K562 (cell line): ENCODE data around the gene USP13. TPM values are rescaled to one million over a fixed set of nuclear protein-coding genes. Genes with fewer than 3 reads are reported as not detected.

ENCODE experiments used
- ATAC-seq: fragments of 200-7000 bp; cut with Tn5 transposase; 3 replicates; pipeline ENCODE4 v1.9.1; 2020; ENCODE audit warnings: moderate library complexity
- BruUV-seq: library from RNA; stranded (reverse); fragments of 400-500 nt; replicated peaks from 2 replicates; lab custom pipeline; 2021; lab: Mats Ljungman, UMichigan
- CTCF ChIA-PET: fragments of 300-600 bp; formaldehyde crosslinking; extraction: SDS; loops from one replicate; lab custom pipeline; 2021; ENCODE audit warnings: low intra/inter-chr PET ratio; lab: Yijun Ruan, JAX
- POLR2A ChIA-PET: fragments of 300-600, 350-650 bp; sonication (Branson Sonifier 250); formaldehyde crosslinking; extraction: SDS; loops from one replicate; lab custom pipeline; 2021; ENCODE audit warnings: antibody characterized with exemption, inconsistent platforms; lab: Yijun Ruan, JAX
- DNase-seq, 4 experiments: peaks; one replicate each; pipeline versions ENCODE4 v3.0.0 to v3.0.0-alpha.2; 2011 to 2018; ENCODE audit warnings: low spot score in 3 of 4, mixed read lengths in 3 of 4; ENCODE audit errors: extremely low read depth in 1 of 4
- FAIRE-seq: peaks from 2 replicates; lab custom pipeline; 2011; peaks lifted over from hg19 to GRCh38; lab: Jason Lieb, UNC
- H2AFZ ChIP-seq: 2 replicates; pipeline ENCODE4 v1.6.0; 2011; ENCODE audit warnings: low read depth, low read length, control low read depth, inconsistent platforms
- H3K27ac ChIP-seq: fragments of 200-600 bp; 3 replicates; pipeline ENCODE4 v1.8.0; 2011; ENCODE audit warnings: low read depth, mild to moderate bottlenecking, control low read depth, inconsistent platforms, low read length, moderate library complexity, mixed read lengths; ENCODE audit errors: extremely low read depth
- H3K27me3 ChIP-seq, 2 experiments: fragments of 300-600 bp in 1 of 2; 2 replicates in 1 of 2; 3 replicates in 1 of 2; pipeline versions ENCODE4 v1.6.0 to v1.8.0; 2011; ENCODE audit warnings: inconsistent platforms in 2 of 2, low read length in 2 of 2, mild to moderate bottlenecking in 1 of 2, mixed read lengths in 1 of 2, moderate library complexity in 1 of 2; ENCODE audit not compliant: control insufficient read depth in 2 of 2, insufficient read depth in 2 of 2
- H3K36me3 ChIP-seq: fragments of 300-600 bp; 3 replicates; pipeline ENCODE4 v1.8.0; 2011; ENCODE audit warnings: mild to moderate bottlenecking, low read length, inconsistent platforms; ENCODE audit not compliant: control insufficient read depth, insufficient read depth
- H3K4me1 ChIP-seq, 2 experiments: fragments of 200-600 bp in 1 of 2; replicated peaks in 1 of 2; 2 replicates in 1 of 2; 3 replicates in 1 of 2; pipeline versions ENCODE4 v1.5.1 to v1.8.0; 2011; ENCODE audit warnings: inconsistent platforms in 2 of 2, low read length in 2 of 2, mild to moderate bottlenecking in 1 of 2, mixed read lengths in 1 of 2, moderate library complexity in 1 of 2; ENCODE audit not compliant: control insufficient read depth in 2 of 2, insufficient read depth in 2 of 2
- H3K4me2 ChIP-seq: 2 replicates; pipeline ENCODE4 v1.6.1; 2011; ENCODE audit warnings: low read length, control low read depth, inconsistent platforms, mixed read lengths; ENCODE audit not compliant: insufficient read depth
- H3K4me3 ChIP-seq: fragments of 200-600 bp; sonication (generic), shearing (Covaris generic); 2 replicates; pipeline ENCODE4 v1.5.1; 2016; ENCODE audit warnings: control low read depth, inconsistent platforms
- H3K79me2 ChIP-seq: fragments of 200-600 bp; 3 replicates; pipeline ENCODE4 v1.8.0; 2011; ENCODE audit warnings: low read length, inconsistent platforms; ENCODE audit not compliant: control insufficient read depth, insufficient read depth
- H3K9ac ChIP-seq, 2 experiments: 2 replicates each; pipeline versions ENCODE4 v1.6.0 to v1.6.1; 2011; ENCODE audit warnings: low read depth in 2 of 2, low read length in 2 of 2, control low read depth in 1 of 2, inconsistent platforms in 1 of 2, mild to moderate bottlenecking in 1 of 2, mixed read lengths in 1 of 2; ENCODE audit not compliant: insufficient read depth in 1 of 2
- H3K9me1 ChIP-seq: one replicate; pipeline ENCODE4 v1.6.0; 2011; ENCODE audit warnings: inconsistent platforms, mild to moderate bottlenecking, low read length, moderate library complexity; ENCODE audit not compliant: control insufficient read depth, insufficient read depth
- H3K9me3 ChIP-seq: replicated peaks from 2 replicates; pipeline ENCODE4 v1.5.1; 2011; ENCODE audit warnings: low read depth, low read length, inconsistent platforms; ENCODE audit not compliant: control insufficient read depth, insufficient read depth
- H4K20me1 ChIP-seq: replicated peaks from 2 replicates; pipeline ENCODE4 v1.6.1; 2011; ENCODE audit warnings: low read length, inconsistent platforms, mixed read lengths; ENCODE audit not compliant: control insufficient read depth, insufficient read depth
- CREBBP ChIP-seq: IDR thresholded peaks from one replicate; pipeline ENCODE4 v1.6.1; 2012; ENCODE audit warnings: low read depth, mild to moderate bottlenecking, control low read depth, inconsistent platforms, low read length
- HDAC2 ChIP-seq: fragments of 450-650 bp; IDR thresholded peaks from 2 replicates; pipeline ENCODE4 v1.6.1; 2016; ENCODE audit warnings: mild to moderate bottlenecking
- HMBOX1 ChIP-seq: sonication (generic); IDR thresholded peaks from 2 replicates; pipeline ENCODE4 v1.6.1; 2016
- PTTG1 ChIP-seq: fragments of 450-650 bp; IDR thresholded peaks from 2 replicates; pipeline ENCODE4 v1.6.1; 2016; ENCODE audit warnings: low read depth, mild to moderate bottlenecking, missing genetic modification characterization, missing compliant biosample characterization
- SMAD2 ChIP-seq: fragments of 150-350 bp; IDR thresholded peaks from 2 replicates; pipeline ENCODE4 v1.6.1; 2014; ENCODE audit warnings: low read depth, mild to moderate bottlenecking, low read length
- ZNF551 ChIP-seq: fragments of 250-450 bp; sonication (Bioruptor Pico); IDR thresholded peaks from 2 replicates; pipeline ENCODE4 v1.5.0; 2021; ENCODE audit warnings: mild to moderate bottlenecking, moderate library complexity
- ZNF778 ChIP-seq: fragments of 450-650 bp; formaldehyde crosslinking; IDR thresholded peaks from 2 replicates; pipeline ENCODE4 v1.4.0; 2020; ENCODE audit warnings: mild to moderate bottlenecking, moderate library complexity
- WGBS: fragments of 100-300 bp; shearing (Covaris generic); methylation state at CpG from one replicate; pipeline ENCODE4 v1.1.6; 2016; ENCODE audit warnings: low coverage, mixed read lengths; ENCODE audit not compliant: insufficient coverage; ENCODE audit errors: missing lambda C conversion rate; 5-methylcytosine and 5-hydroxymethylcytosine counted together
- in situ Hi-C: fragments of 300-500 bp; cut with MboI; formaldehyde crosslinking; loops from 4 replicates; pipeline ENCODE4 v1.15.0; 2018; ENCODE audit warnings: inconsistent platforms, mixed read lengths
- intact Hi-C: fragments of 100-400 bp; cut with micrococcal nuclease; formaldehyde crosslinking; loops from 2 replicates; pipeline ENCODE4 v1.14.2; 2022
- polyA plus RNA-seq, 8 experiments: library from polyadenylated mRNA; depleted of rRNA in 4 of 8; stranded (reverse) in 5 of 8; unstranded in 3 of 8; fragments of >200 nt; fragmentation: Nextera tagmentation in 2 of 8; fragmentation: Illumina TruSeq in 1 of 8; extraction: Ambion mirVana in 2 of 8; extraction: Trizol in 1 of 8; gene quantifications; 2 replicates each; pipeline versions ENCODE4 v1.2.1 to v1.2.3, GENCODE V29; 2011 to 2014; ENCODE audit warnings: inconsistent platforms in 1 of 8, missing spikeins in 1 of 8
- total RNA-seq, 7 experiments: library from RNA; depleted of rRNA in 6 of 7; stranded (reverse); fragments of >200 nt in 6 of 7; fragmentation: Illumina TruSeq in 2 of 7; extraction: Trizol in 2 of 7; gene quantifications; 2 replicates each; pipeline versions ENCODE4 v1.2.1 to v1.2.3, GENCODE V29; 2011 to 2021; ENCODE audit warnings: low replicate concordance in 1 of 7

Gene USP13
- total and polyA plus RNA-seq, 9 of the 15 experiments (the other 6 are each of a cell fraction or from before 2014, with no cell fraction given), result 0.11 to 2.3 (median 0.51) TPM

GRCh38 chr3:179734497-179735281, 81.8 kb downstream of the USP13 start:
- no peak for FAIRE-seq
- BruUV-seq, result no TSS peak
- no peak overlapping the region for H3K4me2 ChIP-seq
- no peak overlapping the region for H3K27ac ChIP-seq
- no peaks in the 10 kb centered on the region for H3K4me1 ChIP-seq
- no peaks in the 10 kb centered on the region for H3K9me3 ChIP-seq
- no peak overlapping the region for H3K4me3 ChIP-seq
- POLR2A ChIA-PET, result no interaction called here
- no peak overlapping the region for H3K9ac ChIP-seq
- H3K27me3 ChIP-seq, result peaks cover 3 to 36% of the 10 kb centered on the region in 2 experiments
- no peak for ATAC-seq
- no peaks in the 10 kb centered on the region for H3K9me1 ChIP-seq
- TF ChIP-seq CREBBP (no peak), ZNF551 (CRISPR knock-in tag) (no peak), HDAC2 (no peak), SMAD2 (no peak), HMBOX1 (no peak), ZNF778 (no peak), PTTG1 (tag) (no peak)
- CTCF ChIA-PET, result no interaction called here
- DNase-seq, result no peak
- no peak overlapping the region for H2AFZ ChIP-seq
- H3K36me3 ChIP-seq, result no peaks in the 10 kb centered on the region
- H4K20me1 ChIP-seq, result no peaks in the 10 kb centered on the region; the same call in 1 of the 2 replicates
- intact Hi-C loops, result no loop called here
- H3K79me2 ChIP-seq, result no peaks in the 10 kb centered on the region
- WGBS, result 1% methylated on average over 4 of the region's 4 CpGs
- in situ Hi-C loops, result no loop called here
